Measurements from ENCODE around the gene IER3.
A peak's percentile ranks its signal among the peaks of the same experiment; 100 is the strongest.

The IER3 gene

DNA sequence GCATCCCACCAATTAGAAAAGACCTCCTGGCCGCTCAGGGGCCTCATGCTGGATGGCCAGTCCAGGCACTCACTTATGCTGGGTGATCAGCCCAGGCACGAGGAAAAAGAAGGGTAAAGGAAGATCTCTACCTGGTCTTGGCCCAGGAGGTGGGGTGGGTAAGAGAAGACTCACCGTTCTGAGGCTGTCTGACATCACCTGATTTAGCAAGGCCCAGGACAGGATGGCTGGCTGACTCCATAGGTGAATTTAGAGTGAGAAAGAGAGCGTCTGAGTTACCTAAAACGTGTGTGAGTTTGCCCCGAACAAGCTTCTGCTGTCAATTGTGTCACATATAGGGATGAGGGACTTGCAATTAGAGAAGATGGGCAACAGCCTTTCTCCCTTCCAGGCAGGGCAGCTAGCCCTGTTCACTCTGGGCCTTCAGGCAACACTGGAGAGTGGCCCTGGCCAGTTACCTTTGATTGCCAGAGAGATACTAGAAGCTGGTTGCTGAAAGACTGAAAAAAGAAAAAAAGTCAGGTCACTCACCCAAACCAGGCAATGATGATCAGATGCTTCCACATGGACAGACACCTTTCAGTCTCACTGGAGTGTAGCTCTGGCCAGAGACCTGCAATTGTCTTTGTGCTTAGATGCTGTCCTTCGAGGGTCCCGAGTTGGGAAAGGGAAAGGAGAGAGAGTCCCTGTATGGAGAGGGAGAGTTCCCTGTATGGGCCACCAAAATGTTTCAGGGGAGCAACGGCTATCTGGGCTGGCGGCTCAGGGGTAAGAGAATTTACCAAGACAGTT, 35.7 kb upstream of the IER3 start:
- Histone ChIP-seq H3K4me3 (ENCODE audit: low read depth, low read length) (no peak overlapping the region), H3K27ac (ENCODE audit: extremely low read depth, low read depth, low read length) (no peak overlapping the region; the same call in 1 of the 2 replicates), H3K4me1 (ENCODE audit: control insufficient read depth, insufficient read depth, low read length) (peaks cover 10% of the 10 kb centered on the region; the same call in 1 of the 2 replicates), H3K9me3 (ENCODE audit: control insufficient read depth, insufficient read depth, low read depth, low read length) (no peaks in the 10 kb centered on the region; the same call in 1 of the 2 replicates), H3K36me3 (ENCODE audit: control insufficient read depth in 2 of 2, insufficient read depth in 1 of 2, low read length in 2 of 2) (no peaks in the 10 kb centered on the region)
- CTCF ChIA-PET: interaction anchor here (0.6 to 1.7 kb wide), 4 partner anchors 11 to 298 kb away, joined by 3 to 7 read pairs (median 4); no protein-coding TSS in a partner anchor
- TF ChIP-seq ZFP41 (tag by site-specific recombination; IDR thresholded peaks at IDR 0.05; ENCODE audit: borderline replicate concordance) (no peak), ZNF544 (tag by site-specific recombination; IDR thresholded peaks at IDR 0.05) (no peak), ZNF10 (tag by site-specific recombination; IDR thresholded peaks at IDR 0.05) (peak; percentile 73), PRDM1 (tag by site-specific recombination; IDR thresholded peaks at IDR 0.05) (peak; percentile 95)
- POLR2A ChIA-PET: interaction anchor here (0.7 to 4.0 kb wide), 3 partner anchors 10 to 33 kb away, joined by 3 to 64 read pairs (median 3); no protein-coding TSS in a partner anchor

GRCh38 chr6:30778001-30778635, 33.8 kb upstream of the IER3 start:
- no peaks in the 10 kb centered on the region for H3K36me3 ChIP-seq (ENCODE audit: control insufficient read depth in 2 of 2, insufficient read depth in 1 of 2, low read length in 2 of 2)
- TF ChIP-seq ZNF544 (tag by site-specific recombination; IDR thresholded peaks at IDR 0.05) (no peak), MYNN (tag by site-specific recombination; IDR thresholded peaks at IDR 0.05; ENCODE audit: borderline replicate concordance) (no peak), ZBTB20 (tag by site-specific recombination; IDR thresholded peaks at IDR 0.05) (0 out of 2 replicates have a peak, but pooled peaks have one; percentile 27), ZNF248 (tag by site-specific recombination; IDR thresholded peaks at IDR 0.05) (no peak)
- ChIA-PET POLR2A (interaction anchor here (3.1 kb wide), 1 partner anchor 34 kb away, joined by 8 read pairs; the partner anchor contains the start of gene IER3), CTCF (interaction anchor here (0.6 kb wide), 1 partner anchor 26 kb away, joined by 3 read pairs; no protein-coding TSS in a partner anchor)
- no peaks in the 10 kb centered on the region; the same call in 1 of the 2 replicates for H3K9me3 ChIP-seq (ENCODE audit: control insufficient read depth, insufficient read depth, low read depth, low read length)
- no peak overlapping the region; the same call in 1 of the 2 replicates for H3K27ac ChIP-seq (ENCODE audit: extremely low read depth, low read depth, low read length)
- H3K4me1 ChIP-seq (ENCODE audit: control insufficient read depth, insufficient read depth, low read length): peaks cover 10% of the 10 kb centered on the region; the same call in 1 of the 2 replicates
- no peak overlapping the region for H3K4me3 ChIP-seq (ENCODE audit: low read depth, low read length)

DNA sequence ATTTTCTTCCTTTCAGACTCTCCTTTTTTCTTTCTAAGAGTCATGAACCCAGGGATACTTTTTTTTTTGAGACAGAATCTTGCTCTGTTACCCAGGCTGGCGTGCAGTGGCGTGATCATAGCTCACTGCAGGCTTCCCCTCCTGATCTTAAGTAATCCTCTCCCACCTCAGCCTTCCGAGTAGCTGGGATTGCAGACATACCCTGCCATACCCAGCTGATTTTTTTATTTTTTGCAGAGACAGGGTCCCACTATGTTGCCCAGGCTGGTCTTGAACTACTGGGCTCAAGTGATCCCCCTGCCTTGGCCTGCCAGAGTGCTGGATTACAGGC, 32.8 kb upstream of the IER3 start:
- TF ChIP-seq ZNF274 (IDR thresholded peaks at IDR 0.05; ENCODE audit: low read length) (no peak), ZNF274 (tag by site-specific recombination; IDR thresholded peaks at IDR 0.05; ENCODE audit: borderline replicate concordance) (no peak), ZFHX2 (tag by site-specific recombination; conservative IDR thresholded peaks at IDR 0.05) (no peak), ZNF621 (tag by site-specific recombination; IDR thresholded peaks at IDR 0.05) (no peak), ZNF513 (tag by site-specific recombination; IDR thresholded peaks at IDR 0.05) (no peak), ZEB2 (tag by site-specific recombination; IDR thresholded peaks at IDR 0.05) (no peak), ZNF280D (tag by site-specific recombination; IDR thresholded peaks at IDR 0.05) (no peak), GLI4 (tag by site-specific recombination; IDR thresholded peaks at IDR 0.05) (no peak), ZBTB17 (tag by site-specific recombination; IDR thresholded peaks at IDR 0.05) (no peak)
- TF ChIP-seq, protein P1, sequence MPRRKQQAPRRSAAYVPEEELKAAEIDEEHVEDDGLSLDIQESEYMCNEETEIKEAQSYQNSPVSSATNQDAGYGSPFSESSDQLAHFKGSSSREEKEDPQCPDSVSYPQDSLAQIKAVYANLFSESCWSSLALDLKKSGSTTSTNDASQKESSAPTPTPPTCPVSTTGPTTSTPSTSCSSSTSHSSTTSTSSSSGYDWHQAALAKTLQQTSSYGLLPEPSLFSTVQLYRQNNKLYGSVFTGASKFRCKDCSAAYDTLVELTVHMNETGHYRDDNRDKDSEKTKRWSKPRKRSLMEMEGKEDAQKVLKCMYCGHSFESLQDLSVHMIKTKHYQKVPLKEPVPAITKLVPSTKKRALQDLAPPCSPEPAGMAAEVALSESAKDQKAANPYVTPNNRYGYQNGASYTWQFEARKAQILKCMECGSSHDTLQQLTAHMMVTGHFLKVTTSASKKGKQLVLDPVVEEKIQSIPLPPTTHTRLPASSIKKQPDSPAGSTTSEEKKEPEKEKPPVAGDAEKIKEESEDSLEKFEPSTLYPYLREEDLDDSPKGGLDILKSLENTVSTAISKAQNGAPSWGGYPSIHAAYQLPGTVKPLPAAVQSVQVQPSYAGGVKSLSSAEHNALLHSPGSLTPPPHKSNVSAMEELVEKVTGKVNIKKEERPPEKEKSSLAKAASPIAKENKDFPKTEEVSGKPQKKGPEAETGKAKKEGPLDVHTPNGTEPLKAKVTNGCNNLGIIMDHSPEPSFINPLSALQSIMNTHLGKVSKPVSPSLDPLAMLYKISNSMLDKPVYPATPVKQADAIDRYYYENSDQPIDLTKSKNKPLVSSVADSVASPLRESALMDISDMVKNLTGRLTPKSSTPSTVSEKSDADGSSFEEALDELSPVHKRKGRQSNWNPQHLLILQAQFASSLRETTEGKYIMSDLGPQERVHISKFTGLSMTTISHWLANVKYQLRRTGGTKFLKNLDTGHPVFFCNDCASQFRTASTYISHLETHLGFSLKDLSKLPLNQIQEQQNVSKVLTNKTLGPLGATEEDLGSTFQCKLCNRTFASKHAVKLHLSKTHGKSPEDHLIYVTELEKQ (tag by site-specific recombination; IDR thresholded peaks at IDR 0.05; ENCODE audit: borderline replicate concordance): no peak
- TF ChIP-seq, protein P2, sequence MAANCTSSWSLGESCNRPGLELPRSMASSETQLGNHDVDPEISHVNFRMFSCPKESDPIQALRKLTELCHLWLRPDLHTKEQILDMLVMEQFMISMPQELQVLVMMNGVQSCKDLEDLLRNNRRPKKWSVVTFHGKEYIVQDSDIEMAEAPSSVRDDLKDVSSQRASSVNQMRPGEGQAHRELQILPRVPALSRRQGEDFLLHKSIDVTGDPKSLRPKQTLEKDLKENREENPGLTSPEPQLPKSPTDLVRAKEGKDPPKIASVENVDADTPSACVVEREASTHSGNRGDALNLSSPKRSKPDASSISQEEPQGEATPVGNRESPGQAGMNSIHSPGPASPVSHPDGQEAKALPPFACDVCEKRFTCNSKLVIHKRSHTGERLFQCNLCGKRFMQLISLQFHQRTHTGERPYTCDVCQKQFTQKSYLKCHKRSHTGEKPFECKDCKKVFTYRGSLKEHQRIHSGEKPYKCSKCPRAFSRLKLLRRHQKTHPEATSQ (tag by site-specific recombination; IDR thresholded peaks at IDR 0.05): no peak

More for the DNA sequence above, 32.8 kb upstream of the IER3 start:
- Histone ChIP-seq H3K4me3 (ENCODE audit: low read depth, low read length) (no peak overlapping the region), H3K36me3 (ENCODE audit: control insufficient read depth in 2 of 2, insufficient read depth in 1 of 2, low read length in 2 of 2) (no peaks in the 10 kb centered on the region), H3K4me1 (ENCODE audit: control insufficient read depth, insufficient read depth, low read length) (peaks cover 3% of the 10 kb centered on the region; the same call in 1 of the 2 replicates), H3K27ac (ENCODE audit: extremely low read depth, low read depth, low read length) (no peak overlapping the region), H3K9me3 (ENCODE audit: control insufficient read depth, insufficient read depth, low read depth, low read length) (no peaks in the 10 kb centered on the region; the same call in 1 of the 2 replicates)
- ChIA-PET CTCF (interaction anchor here (0.9 to 1.4 kb wide), 4 partner anchors 10 to 51 kb away, joined by 3 to 10 read pairs (median 4); no protein-coding TSS in a partner anchor), POLR2A (interaction anchor here (1.0 to 3.1 kb wide), 2 partner anchors 25 to 33 kb away, joined by 3 to 8 read pairs; partner anchors contain the start of gene IER3)
